ENCODE measurements around the gene FAM76B. TPM values are rescaled to one million over a fixed set of nuclear protein-coding genes. Genes with fewer than 3 reads are reported as not detected.
"Not testable (repeated sequence)": the region's sequence is repeated elsewhere in the genome, so short reads cannot be mapped to it uniquely, and the experiment has no call there.

Gene FAM76B
- total RNA-seq, result 50.9 TPM

- DNase-seq, result peak; percentile 100
These were observed at the start of gene FAM76B for GRCh38 chr11:95789506-95790122. Gene FAM76B, minus strand, starts transcription at chr11:95789782. Its CDS starts 304 bp downstream, at chr11:95789478.

- DNase-seq, result peak; percentile 89
These were observed 46.3 kb upstream of the FAM76B start for GRCh38 chr11:95835768-95836488.

DNA sequence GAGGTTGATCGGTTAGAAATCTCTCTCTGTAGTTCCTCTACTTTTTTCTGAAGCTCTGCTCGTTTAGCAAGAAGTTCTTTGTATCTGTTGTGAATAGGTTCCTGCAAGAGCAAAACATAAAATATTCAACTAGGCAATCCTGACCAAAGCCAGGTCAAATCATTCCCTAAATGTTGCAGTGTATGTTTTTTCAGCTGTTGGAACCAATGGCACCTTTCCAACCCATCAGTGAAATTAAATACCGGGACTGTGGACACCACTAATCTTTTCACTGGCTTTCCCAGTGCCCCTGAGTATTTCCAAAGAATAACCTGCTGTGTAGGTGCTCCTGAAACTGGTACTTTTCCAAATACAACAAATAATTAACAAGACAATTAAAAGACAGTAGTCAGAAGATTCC is 45.8 kb upstream of the FAM76B start:
- DNase-seq, result peak; percentile 37

DNA sequence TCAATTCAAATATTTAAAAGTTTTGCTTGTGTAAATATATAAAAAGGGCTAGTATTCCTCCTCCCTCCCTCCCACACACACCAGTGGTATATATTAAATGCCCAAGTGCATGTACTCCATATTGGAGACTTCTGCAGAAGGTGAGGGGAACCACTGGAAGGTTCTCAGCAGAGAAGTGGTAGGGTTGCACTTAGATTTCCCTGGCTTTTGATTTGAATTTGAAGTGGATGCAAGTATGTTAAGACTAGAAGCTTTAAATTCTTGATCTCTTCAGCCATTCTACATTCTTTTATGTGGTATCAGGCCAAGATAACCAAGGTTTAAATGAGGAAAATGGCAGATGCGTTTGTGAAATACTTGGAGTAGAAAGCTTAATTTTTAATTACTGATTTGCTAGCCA is 43.8 kb upstream of the FAM76B start:
- no peak for DNase-seq

DNA sequence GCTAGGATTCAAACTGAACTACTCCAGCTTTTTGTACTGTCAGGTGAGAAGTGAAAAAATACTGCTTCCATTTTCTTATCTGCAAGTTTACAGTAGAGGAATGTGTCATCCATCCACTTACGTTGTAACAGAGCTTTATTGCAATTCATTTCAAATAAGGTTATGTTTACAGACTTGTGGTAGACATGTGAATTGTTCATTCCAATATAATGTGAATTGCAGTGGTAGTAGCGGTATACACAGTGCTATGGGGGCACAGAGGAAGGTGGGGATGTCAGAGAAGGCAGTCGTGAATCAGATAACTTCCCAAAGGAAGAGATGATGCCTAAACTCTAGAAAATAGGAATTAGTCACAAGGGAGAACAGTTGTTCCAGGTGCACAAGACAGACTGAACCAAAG is 43.2 kb upstream of the FAM76B start:
- no peak for DNase-seq

DNA sequence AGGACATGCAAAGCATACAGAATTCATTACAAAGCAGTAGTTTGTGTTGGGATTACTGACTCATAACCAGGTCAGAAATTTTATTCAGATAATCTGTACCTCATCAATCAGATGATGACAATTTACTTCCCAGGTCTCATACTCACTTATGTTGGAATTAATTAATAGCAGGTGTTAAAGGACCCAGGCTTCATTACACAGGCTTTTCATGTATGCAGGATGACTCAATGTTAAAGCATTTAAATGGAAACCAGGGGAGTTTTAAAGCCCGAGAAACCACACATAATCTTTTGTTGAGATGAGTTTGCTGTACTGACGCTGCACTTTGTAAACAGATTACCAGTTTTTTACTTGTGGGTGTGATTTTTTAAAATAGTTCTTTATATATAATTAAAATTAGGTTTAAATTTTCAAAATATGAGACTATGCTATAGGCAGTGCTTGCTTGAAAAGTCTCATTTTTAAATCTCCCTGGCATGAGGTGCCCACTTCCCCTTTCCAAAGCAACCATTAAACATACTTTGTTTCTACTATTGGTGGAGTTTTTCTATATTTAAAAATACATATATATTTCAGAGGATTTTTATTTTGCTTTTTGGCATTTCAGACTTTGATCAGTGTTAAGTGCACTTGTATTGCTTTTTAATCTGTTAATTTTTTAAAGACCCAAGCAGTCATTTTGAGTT is 41.8 kb upstream of the FAM76B start:
- DNase-seq, result no peak

DNA sequence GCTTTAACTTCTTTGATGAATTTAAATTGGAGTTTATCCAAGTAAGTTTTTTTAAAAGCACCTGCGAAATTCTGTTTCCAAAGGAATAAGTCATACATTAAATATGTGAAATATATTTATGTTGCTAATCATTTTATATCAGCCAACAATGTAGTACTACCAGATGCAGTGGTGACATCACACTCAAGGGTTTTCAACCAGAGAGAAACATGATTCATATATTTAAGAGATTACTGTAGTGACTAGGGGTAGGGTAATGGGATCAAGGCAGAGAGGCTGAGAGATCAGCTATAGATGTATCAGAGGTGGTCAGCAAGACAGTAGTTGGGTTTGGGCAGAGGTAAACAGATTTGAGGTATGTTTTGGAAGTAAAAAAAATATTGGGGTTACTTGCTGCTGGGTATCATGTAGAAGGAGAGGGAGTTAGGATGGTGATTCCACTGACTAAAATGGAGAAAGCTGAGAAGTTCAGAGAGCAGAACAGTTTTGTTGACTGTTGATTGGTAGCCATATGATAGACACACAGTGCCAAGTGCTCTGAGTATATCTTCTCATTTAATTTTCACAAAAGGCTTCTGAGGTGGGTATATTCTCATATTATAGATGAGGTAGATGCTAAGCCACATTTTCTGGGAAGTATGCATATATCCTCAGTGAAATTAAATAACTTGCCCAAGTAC is 40.1 kb upstream of the FAM76B start:
- DNase-seq, result no peak

GRCh38 chr11:95827696-95828095 is 38.1 kb upstream of the FAM76B start:
- no peak for DNase-seq

DNA sequence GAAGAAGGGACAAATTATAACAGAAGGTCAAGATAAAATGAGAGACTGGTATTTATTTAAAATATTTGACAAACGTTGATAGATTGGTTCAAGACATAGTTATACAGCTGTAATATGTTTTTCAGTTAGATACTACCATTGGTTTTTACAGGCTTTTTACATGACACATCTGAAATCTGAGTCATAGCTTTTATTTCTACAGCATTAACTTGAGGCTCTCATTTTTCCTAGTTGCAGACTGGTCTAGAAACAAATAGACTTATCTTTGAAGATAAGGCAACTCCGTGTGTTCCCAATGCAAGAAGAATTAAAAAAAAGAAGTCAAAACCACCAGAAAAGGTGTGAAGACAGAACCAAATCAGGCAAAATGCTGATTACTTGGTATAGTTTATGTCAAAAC is 32.1 kb upstream of the FAM76B start:
- DNase-seq, result no peak

DNA sequence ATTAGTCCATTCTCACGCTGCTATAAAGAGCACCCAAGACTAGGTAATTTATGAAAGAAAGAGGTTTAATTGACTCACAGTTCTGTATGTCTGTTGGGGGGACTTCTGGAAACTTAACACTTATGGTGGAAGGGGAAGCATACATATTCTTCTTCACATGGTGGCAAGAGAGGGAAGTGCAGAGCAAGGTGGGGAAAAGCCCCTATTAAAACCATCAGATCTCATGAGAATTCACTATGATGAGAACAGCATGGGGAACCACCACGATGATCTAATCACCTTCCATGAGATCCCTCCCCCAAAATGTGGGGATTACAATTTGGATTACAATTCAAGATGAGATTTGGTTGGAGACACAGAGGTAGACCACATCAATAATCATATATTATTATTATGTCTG is 26.5 kb upstream of the FAM76B start:
- DNase-seq, result no peak

- not testable (repeated sequence) for DNase-seq
These were observed 21.5 kb upstream of the FAM76B start for GRCh38 chr11:95811052-95811451.

DNA sequence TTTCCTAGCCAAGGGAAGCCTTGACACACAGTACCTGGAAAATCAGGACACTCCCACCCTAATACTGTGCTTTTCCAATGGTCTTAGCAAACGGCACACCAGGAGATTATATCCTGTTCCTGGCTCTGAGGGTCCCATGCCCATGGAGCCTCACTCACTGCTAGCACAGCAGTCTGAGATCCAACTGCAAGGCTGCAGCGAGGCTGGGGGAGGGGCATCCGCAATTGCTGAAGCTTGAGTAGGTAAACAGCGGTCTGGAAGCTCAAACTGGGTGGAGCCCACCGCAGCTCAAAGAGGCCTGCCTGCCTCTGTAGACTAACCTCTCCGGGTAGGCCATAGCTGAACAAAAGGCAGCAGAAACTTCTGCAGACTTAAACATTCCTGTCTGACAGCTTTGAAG is 16.9 kb upstream of the FAM76B start:
- not testable (repeated sequence) for DNase-seq

DNA sequence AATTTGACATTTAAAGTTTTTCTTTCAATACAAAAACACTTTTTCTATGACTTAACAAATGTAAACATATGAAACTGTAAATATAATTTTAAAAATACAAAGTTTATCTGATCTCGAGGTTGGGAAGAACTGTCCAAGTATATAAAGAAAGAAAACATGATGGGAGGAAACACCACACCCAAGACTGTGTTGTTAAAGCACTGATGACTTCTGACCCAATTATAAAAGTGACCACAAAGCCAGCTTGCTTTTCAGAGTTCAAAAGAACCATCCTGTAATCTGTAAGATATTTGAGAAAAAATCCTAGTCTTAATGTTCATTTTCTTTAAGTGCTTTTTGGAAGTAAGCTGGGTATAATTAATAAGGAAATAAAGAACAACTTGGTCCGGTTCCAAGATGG is 16.3 kb upstream of the FAM76B start:
- no peak for DNase-seq

DNA sequence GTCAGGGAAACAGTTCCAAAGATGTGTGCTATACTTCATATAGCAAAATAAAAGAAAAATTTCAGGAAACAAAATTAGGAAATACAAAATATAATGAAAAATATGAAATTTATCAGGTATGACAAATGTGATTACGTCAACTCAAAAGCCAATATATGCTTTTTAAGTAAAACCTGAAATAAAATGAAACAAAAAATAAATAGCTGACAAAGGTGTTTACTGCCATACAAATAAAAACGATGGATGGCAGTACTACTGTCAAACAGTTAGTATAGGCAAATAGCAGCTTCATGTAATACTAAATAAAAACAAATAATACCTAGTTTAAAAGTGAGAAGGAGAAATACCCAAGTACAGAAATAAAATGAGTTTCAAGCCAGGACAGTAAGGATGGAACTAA is 14.4 kb upstream of the FAM76B start:
- no peak for DNase-seq

DNA sequence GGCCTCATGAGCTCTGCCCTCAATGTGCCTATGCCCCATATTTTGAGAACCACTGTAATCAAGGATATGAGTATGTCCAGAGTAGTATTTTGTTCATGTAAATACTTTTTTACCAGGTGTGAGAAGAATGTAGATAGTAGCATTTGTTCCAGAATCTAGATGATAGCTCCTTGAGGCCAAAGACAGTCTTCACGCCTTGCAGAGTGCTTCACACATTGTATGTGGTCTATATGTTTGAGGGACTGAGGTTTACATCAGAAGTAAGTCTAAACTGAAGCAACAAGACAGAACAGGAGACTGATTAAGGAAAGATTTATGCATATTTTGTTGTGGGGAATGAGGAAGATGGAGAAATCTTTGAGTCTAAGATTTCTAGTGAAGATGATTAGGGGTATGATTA is 13.2 kb upstream of the FAM76B start:
- DNase-seq, result no peak

DNA sequence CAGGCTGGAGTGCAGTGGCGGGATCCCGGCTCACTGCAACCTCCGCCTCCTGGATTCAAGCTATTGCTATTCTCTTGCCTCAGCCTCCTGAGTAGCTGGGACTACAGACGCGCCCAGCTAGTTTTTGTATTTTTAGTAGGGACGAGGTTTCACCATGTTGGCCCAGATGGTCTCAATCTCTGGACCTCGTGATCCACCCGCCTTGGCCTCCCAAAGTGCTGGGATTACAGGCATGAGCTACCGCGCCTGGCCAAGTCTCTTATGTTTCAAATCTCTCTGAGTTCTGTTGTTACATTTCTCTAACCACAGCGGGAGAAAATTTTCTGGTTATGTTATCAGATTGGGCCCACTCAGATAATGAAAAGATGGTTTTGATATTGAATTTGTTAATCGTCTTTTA is 10.9 kb upstream of the FAM76B start:
- no peak for DNase-seq

GRCh38 chr11:95799546-95799945 is 10.0 kb upstream of the FAM76B start:
- no peak for DNase-seq

DNA sequence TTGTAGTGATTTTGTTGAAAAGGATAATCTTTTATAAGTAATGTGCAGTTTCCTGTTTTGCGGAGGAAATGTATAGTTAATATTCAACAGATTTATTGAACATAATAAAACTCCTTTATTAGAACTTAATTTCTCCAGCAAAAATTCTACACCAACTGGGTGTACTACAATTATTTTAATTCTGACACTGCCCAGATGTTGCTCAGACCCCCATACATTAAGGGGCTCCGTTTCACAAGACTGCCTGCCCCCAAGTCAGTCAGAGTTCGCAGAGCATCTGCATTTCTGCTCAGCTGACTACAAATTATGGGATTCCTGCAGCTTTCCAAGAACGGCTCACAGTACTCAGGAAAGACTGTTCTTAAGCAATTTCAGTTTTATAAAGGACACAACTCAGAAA is 6.9 kb upstream of the FAM76B start:
- no peak for DNase-seq

DNA sequence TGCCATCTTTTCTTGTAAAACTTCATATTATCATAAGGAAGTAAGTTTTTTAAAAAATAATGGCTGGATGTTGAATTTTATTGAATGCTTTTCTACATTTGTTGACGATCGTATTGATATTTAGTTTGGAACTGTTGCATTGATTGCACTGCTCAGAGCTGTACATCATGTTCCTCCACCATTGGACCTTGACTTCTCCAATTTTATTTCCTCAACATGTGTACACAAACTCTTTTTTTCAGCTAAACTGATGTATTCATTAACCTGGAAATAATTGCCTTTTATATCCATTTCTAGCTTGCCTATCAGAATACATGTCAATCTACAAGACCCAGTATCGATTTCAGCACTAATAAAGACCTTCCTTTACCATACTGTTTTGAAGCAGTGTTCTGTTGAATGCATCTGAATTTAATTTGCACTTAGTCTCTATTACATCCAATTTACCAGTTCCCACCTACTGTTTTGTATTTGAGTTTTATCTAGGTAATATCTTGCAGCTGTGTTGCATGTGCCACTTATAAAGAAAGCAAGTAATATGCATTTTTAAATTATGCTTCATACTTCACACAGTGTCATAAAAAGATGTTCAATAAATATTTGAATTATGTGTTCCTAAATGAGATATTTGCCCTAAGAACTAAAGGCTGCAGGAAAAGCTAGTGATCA is 6.2 kb upstream of the FAM76B start:
- no peak for DNase-seq

DNA sequence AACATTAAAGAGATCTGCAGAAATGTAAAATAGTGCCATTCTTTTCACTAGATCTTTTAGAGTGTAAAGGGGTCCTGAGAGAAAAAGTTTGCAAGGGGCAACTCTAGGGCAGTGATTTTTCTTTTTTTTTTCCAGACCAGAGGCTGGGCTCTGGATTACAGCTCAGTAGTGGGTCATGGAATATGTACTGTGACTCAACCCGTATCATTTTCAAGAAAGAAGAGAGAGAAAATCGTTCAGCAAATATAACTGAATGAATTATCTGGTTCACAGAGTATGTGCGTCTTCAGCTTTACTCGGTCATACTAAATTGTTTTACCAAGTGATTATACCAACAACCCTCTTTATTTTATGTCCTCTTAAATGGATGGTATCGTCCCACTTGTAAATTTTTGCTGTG is 4.5 kb upstream of the FAM76B start:
- DNase-seq, result no peak

DNA sequence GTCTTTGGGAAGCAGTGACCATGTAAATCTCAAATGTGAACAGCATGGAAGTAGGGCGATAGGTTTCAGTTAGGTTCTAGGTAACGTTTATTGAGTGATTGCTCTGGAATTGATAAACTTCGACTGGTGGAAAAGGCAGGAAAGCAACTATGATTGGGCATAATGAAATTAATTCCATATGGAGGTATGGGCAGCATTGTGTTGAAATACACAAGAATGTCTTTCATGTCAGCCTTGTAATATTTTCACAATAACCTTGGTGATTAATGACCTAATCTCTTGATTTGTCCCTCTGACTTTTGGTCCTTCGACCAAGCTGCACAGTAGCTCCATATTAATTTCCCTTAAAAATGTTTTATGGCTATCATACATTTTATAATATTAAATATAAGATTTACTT is 3.5 kb upstream of the FAM76B start:
- DNase-seq, result no peak

- no peak for DNase-seq
These were observed 3.1 kb upstream of the FAM76B start for GRCh38 chr11:95792700-95793099.

- no peak for DNase-seq
These were observed 2.6 kb upstream of the FAM76B start for GRCh38 chr11:95792200-95792599.

All from tongue (tissue), 2 donors.